ENCODE measurements around the gene ADAMTS6.

ADAMTS6 gene

GRCh38 chr5:65157906-65158603 is 323.7 kb downstream of the ADAMTS6 start:
- TF ChIP-seq CTCF (IDR thresholded peaks at IDR 0.05) = no peak

- no peak for TF ChIP-seq CTCF (IDR thresholded peaks at IDR 0.05)
Observed at GRCh38 chr5:65156933-65157332, 324.8 kb downstream of the ADAMTS6 start.

GRCh38 chr5:65152131-65152530 is 329.6 kb downstream of the ADAMTS6 start:
- no peak for TF ChIP-seq CTCF (IDR thresholded peaks at IDR 0.05)

DNA sequence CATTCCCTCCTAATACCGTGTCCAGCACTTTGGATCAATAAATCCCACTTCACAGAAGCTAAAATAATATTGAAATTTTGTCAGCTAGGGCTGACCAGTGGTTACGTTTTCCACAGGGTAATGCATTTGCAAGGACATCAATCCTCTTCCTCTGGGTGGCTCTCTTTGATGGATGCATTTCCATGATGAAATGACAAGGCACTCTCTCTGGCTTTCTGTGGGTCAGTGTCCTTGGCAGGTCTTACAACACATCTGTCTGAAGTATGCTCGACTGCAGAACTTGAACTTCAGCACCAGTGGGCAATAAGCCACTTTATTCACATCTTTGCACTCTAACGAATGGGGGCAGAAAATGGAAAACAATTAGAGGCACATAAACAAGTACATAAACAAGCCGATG is 330.1 kb downstream of the ADAMTS6 start:
- no peak for TF ChIP-seq CTCF (IDR thresholded peaks at IDR 0.05)

GRCh38 chr5:65150599-65151304 is 331.0 kb downstream of the ADAMTS6 start:
- no peak for TF ChIP-seq CTCF (IDR thresholded peaks at IDR 0.05)

DNA sequence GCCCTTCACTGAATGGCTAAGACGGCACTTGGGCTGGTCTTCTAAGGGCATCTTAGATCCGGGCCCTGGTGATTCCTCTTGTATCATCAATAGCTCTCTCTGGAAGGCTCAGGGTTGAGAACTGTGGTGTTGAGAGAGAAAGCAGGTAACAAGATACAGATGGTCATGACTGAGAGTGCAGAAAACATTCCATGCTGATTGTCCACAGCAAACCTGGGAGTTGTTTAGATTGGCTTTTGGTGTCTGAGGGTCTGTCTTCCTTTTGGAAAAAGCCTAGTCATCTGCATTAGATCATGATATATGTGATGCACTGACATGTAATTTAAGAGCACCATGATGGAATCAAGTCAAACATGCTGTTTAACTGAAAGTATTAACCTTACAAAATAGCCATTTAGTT is 331.9 kb downstream of the ADAMTS6 start:
- TF ChIP-seq CTCF (IDR thresholded peaks at IDR 0.05) = no peak

DNA sequence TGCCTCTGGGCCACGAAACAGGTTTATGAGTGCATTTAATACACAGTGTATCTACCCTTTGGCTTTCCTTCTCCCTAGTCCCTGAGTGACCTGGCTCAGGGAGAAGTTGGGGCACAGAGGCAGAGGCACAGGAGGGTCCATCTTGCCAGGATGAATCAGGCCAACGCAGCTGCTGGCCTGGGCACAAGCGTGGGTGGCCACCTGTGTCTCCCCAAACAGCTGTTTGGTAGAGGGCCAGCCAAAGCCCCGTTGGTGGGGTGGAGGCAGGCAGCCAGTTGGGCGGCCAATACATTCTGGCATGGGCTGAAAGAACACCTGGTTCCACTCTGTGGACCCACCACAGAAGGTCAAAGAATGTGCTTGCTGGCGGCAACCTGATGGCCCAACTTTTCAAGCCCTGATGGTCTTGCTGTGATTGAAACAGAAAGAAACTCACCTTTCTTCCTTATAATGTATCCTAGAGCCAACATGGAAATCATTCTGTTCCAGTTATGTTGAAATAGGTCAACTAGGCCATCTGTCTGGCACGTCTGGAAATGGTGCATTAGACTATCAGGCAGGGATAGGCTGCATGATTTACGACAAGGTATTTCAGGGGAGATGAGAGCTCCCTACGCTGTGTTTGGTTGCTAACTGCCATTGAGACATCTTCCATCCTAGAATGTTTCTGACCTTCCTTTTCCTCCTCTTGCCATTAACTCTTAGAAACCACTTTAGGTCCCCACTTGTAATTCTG is 337.4 kb downstream of the ADAMTS6 start:
- TF ChIP-seq CTCF (IDR thresholded peaks at IDR 0.05) = no peak
